ENCODE results near the gene TNFAIP2. TPM values are rescaled to one million over a fixed set of nuclear protein-coding genes. Genes with fewer than 3 reads are reported as not detected.

TNFAIP2 gene
- total RNA-seq, 1 donor from 2014 or later, result 5.3 TPM

GRCh38 chr14:103157969-103158368 lies 34.7 kb downstream of the TNFAIP2 start:
- H3K4me3 Mint-ChIP-seq, result no peak overlapping the region
- H4K20me1 ChIP-seq (ENCODE audit: low read depth), result no peaks in the 10 kb centered on the region
- no peak overlapping the region for H2AFZ ChIP-seq (replicated peaks)
- no peak overlapping the region for H3K27ac Mint-ChIP-seq
- no peak overlapping the region for H3K27ac ChIP-seq
- no peaks in the 10 kb centered on the region for H3K27me3 ChIP-seq
- no peak overlapping the region for H3K4me3 ChIP-seq
- TF ChIP-seq EZH2phosphoT487 (IDR thresholded peaks at IDR 0.05) (no peak), CTCF (IDR thresholded peaks at IDR 0.05) (no peak), EZH2 (IDR thresholded peaks at IDR 0.05) (no peak)
- no peaks in the 10 kb centered on the region for H3K9me3 Mint-ChIP-seq
- peaks cover 4% of the 10 kb centered on the region for H3K4me1 Mint-ChIP-seq
- H3K9ac ChIP-seq, result no peak overlapping the region
- DNase-seq (ENCODE audit: low spot score), result no peak
- H3K36me3 Mint-ChIP-seq, result no peaks in the 10 kb centered on the region
- no peaks in the 10 kb centered on the region for H3K36me3 ChIP-seq
- H3K79me2 ChIP-seq (ENCODE audit: low read depth), result no peaks in the 10 kb centered on the region
- peaks cover 3% of the 10 kb centered on the region for H3K27me3 Mint-ChIP-seq (ENCODE audit: insufficient read depth, low read depth)
- no peak overlapping the region for H3K4me2 ChIP-seq
- no peaks in the 10 kb centered on the region for H3K9me3 ChIP-seq (ENCODE audit: low read depth)
- no peaks in the 10 kb centered on the region for H3K4me1 ChIP-seq
- H3F3A ChIP-seq (ENCODE audit: low read depth), result no peaks in the 10 kb centered on the region

GRCh38 chr14:103158688-103159087 lies 35.4 kb downstream of the TNFAIP2 start:
- Mint-ChIP-seq H3K4me1 (peaks cover 4% of the 10 kb centered on the region), H3K4me3 (no peak overlapping the region), H3K36me3 (no peaks in the 10 kb centered on the region), H3K27me3 (ENCODE audit: insufficient read depth, low read depth) (peaks cover 3% of the 10 kb centered on the region), H3K27ac (no peak overlapping the region), H3K9me3 (peaks cover under 1% of the 10 kb centered on the region)
- H2AFZ ChIP-seq (replicated peaks), result no peak overlapping the region
- no peaks in the 10 kb centered on the region for H3K4me1 ChIP-seq
- no peaks in the 10 kb centered on the region for H3K36me3 ChIP-seq
- no peak overlapping the region for H3K4me3 ChIP-seq
- no peaks in the 10 kb centered on the region for H3F3A ChIP-seq (ENCODE audit: low read depth)
- H3K27ac ChIP-seq, result no peak overlapping the region
- no peaks in the 10 kb centered on the region for H3K27me3 ChIP-seq
- TF ChIP-seq EZH2phosphoT487 (IDR thresholded peaks at IDR 0.05) (no peak), CTCF (IDR thresholded peaks at IDR 0.05) (no peak), EZH2 (IDR thresholded peaks at IDR 0.05) (no peak)
- H4K20me1 ChIP-seq (ENCODE audit: low read depth), result no peaks in the 10 kb centered on the region
- H3K4me2 ChIP-seq, result no peak overlapping the region
- DNase-seq (ENCODE audit: low spot score), result no peak
- no peaks in the 10 kb centered on the region for H3K9me3 ChIP-seq (ENCODE audit: low read depth)
- no peak overlapping the region for H3K9ac ChIP-seq
- H3K79me2 ChIP-seq (ENCODE audit: low read depth), result no peaks in the 10 kb centered on the region

- no peak overlapping the region for H2AFZ ChIP-seq (replicated peaks)
- TF ChIP-seq EZH2phosphoT487 (IDR thresholded peaks at IDR 0.05), result no peak
- TF ChIP-seq CTCF (IDR thresholded peaks at IDR 0.05), result no peak
- TF ChIP-seq EZH2 (IDR thresholded peaks at IDR 0.05), result no peak
- H3K27me3 ChIP-seq, result no peaks in the 10 kb centered on the region
- H3K27ac Mint-ChIP-seq, result no peak overlapping the region
- H3K27ac ChIP-seq, result no peak overlapping the region
- no peak overlapping the region for H3K4me3 ChIP-seq
- no peaks in the 10 kb centered on the region for H3F3A ChIP-seq (ENCODE audit: low read depth)
- H3K4me3 Mint-ChIP-seq, result no peak overlapping the region
- H3K4me1 ChIP-seq, result no peaks in the 10 kb centered on the region
- H3K9me3 Mint-ChIP-seq, result peaks cover 2% of the 10 kb centered on the region
- H4K20me1 ChIP-seq (ENCODE audit: low read depth), result no peaks in the 10 kb centered on the region
- no peaks in the 10 kb centered on the region for H3K36me3 Mint-ChIP-seq
- no peaks in the 10 kb centered on the region for H3K79me2 ChIP-seq (ENCODE audit: low read depth)
- no peaks in the 10 kb centered on the region for H3K9me3 ChIP-seq (ENCODE audit: low read depth)
- H3K4me2 ChIP-seq, result no peak overlapping the region
- H3K27me3 Mint-ChIP-seq (ENCODE audit: insufficient read depth, low read depth), result peaks cover 7% of the 10 kb centered on the region
- H3K9ac ChIP-seq, result no peak overlapping the region
- DNase-seq (ENCODE audit: low spot score), result no peak
- H3K36me3 ChIP-seq, result no peaks in the 10 kb centered on the region
- no peaks in the 10 kb centered on the region for H3K4me1 Mint-ChIP-seq
These were observed 37.2 kb downstream of the TNFAIP2 start for GRCh38 chr14:103160321-103161053.

Measured in neural progenitor cell (in vitro differentiated cells).